ENCODE data around the gene FOXL2. TPM values are rescaled to one million over a fixed set of nuclear protein-coding genes. Genes with fewer than 3 reads are reported as not detected.

FOXL2 gene
- total and polyA plus RNA-seq, 10 of the 15 experiments (the other 5 are each of a cell fraction or from before 2014, with no cell fraction given), result not detected

DNA sequence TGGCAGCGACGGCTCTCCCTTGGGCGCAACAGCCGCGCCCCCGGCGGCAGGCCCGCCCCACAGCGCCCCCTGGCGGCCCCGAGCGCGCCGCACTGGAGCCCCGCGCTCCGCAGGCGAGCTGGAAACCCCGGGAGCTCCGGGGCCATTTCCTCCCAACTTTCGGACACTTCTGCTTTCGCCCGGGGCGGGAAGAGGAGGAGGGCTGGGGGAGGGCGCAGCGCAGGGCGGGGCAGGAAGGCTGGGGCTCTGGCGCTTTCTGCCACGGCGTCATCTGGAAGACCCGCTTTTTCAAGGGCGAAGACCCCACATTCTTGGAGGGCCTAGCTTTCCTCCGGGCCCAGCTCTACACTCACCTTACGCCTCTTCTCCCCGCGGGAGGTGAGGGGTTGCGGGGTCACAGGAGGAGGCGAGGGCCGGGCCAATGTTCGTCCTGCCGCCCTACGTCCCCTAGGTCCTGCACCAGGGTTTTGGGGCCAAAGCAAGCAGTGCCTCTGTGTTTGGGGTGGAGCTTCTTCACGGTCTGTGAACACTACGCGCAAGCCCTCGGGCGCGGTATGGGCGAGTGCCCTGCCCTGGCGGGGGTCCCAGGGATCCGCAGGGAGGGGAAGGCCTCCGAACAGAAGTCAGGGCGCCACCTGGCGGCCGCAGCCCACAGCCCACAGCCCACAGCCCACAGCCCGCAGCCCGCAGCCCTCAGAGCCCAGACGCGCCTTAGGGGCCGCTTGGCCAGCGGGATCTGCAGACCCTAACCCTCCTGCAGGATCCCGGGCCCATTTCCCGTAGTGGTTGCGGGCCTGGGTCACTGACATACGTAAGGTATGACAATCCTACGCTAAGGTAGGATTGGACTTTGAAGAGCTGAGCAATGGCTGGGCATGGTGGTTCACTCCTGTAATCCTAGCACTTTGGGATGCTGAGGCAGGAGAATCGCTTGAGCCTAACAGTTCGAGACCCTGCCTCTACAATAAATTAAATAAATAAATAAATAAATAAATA is 31.1 kb downstream of the FOXL2 start:
- Histone ChIP-seq H3K9me3 (replicated peaks; ENCODE audit: control insufficient read depth, insufficient read depth, low read length) (no peaks in the 10 kb centered on the region), H2AFZ (ENCODE audit: control insufficient read depth, low read depth, low read length) (peak overlapping the region; percentile 93), H3K79me2 (ENCODE audit: control insufficient read depth, insufficient read depth, low read length) (no peaks in the 10 kb centered on the region), H3K4me3 (peak overlapping the region; percentile 85), H3K36me3 (ENCODE audit: control insufficient read depth in 2 of 2, insufficient read depth in 2 of 2, low read length in 1 of 2) (no peaks in the 10 kb centered on the region), H3K27me3 (replicated peaks in 1 of 2; ENCODE audit: control insufficient read depth in 2 of 2, insufficient read depth in 2 of 2, low read length in 1 of 2) (peaks cover 0 to 4% of the 10 kb centered on the region in 2 experiments; a peak in 2 of 4 replicates), H3K27ac (ENCODE audit: control insufficient read depth, insufficient read depth) (peak overlapping the region; percentile 46; the same call in 1 of the 2 replicates), H4K20me1 (ENCODE audit: control insufficient read depth, insufficient read depth) (no peaks in the 10 kb centered on the region), H3K4me1 (ENCODE audit: control insufficient read depth, insufficient read depth, low read length) (peaks cover 3% of the 10 kb centered on the region; the same call in 1 of the 2 replicates), H3K9ac (ENCODE audit: control insufficient read depth, insufficient read depth, low read length) (peak overlapping the region; percentile 51), H3K4me2 (ENCODE audit: control insufficient read depth, insufficient read depth) (peak overlapping the region; percentile 91)
- in situ Hi-C loops (cut with MboI) (loop anchor here (5.0 to 10.0 kb wide), 4 partner anchors 218 to 851 kb away; no protein-coding TSS in a partner anchor), intact Hi-C loops (cut with micrococcal nuclease; ENCODE audit: unreplicated experiment) (loop anchor here (1.0 to 5.0 kb wide), 6 partner anchors 81 to 437 kb away; partner anchors contain the start of genes CEP70 and PIK3CB)
- SMC1A ChIA-PET (ENCODE audit: uncharacterized antibody, unreplicated experiment), result interaction anchor here (0.5 to 7.1 kb wide), 38 partner anchors 9 to 731 kb away, joined by 3 to 132 read pairs (median 5); partner anchors contain the start of genes CEP70 and PIK3CB
- RAD21 ChIA-PET (ENCODE audit: unreplicated experiment), result interaction anchor here (0.6 to 7.7 kb wide), 55 partner anchors 8 to 829 kb away, joined by 3 to 166 read pairs (median 5); partner anchors contain the start of genes CEP70, DBR1, FAIM and PIK3CB
- WGBS (ENCODE audit: insufficient coverage, insufficient replicate concordance, low lambda C conversion rate, missing lambda C conversion rate), result 3% methylated on average over 59 of the region's 68 CpGs
- BruUV-seq (replicated peaks), result no TSS peak
- POLR2A ChIA-PET, result interaction anchor here (0.8 to 2.7 kb wide), 4 partner anchors 219 to 322 kb away, joined by 3 to 15 read pairs (median 6); partner anchors contain the start of gene CEP70
- ATAC-seq, result peak; percentile 97
- peak; percentile 34 for DNase-seq (ENCODE audit: low read depth, low spot score)
- CTCF ChIA-PET, result interaction anchor here (0.6 to 18.6 kb wide), 84 partner anchors 8 to 850 kb away, joined by 3 to 451 read pairs (median 4); partner anchors contain the start of genes CEP70, FAIM and MRPS22
- FAIRE-seq, result no peak
- TF ChIP-seq CHD4 (IDR thresholded peaks at IDR 0.05), result no peak
- no peak for TF ChIP-seq E2F8 (IDR thresholded peaks at IDR 0.05; ENCODE audit: low read depth, partially characterized antibody)
- TF ChIP-seq RELB (IDR thresholded peaks at IDR 0.05; ENCODE audit: low read depth), result 0 out of 2 replicates have a peak, but pooled peaks have one; percentile 19
- TF ChIP-seq KLF5 (IDR thresholded peaks at IDR 0.05; ENCODE audit: partially characterized antibody), result no peak
- 0 out of 2 replicates have a peak, but pooled peaks have one; percentile 17 for TF ChIP-seq CREM (IDR thresholded peaks at IDR 0.05; ENCODE audit: low read depth)
- no peak for TF ChIP-seq NFXL1 (IDR thresholded peaks at IDR 0.05; ENCODE audit: borderline replicate concordance)
- no peak for TF ChIP-seq ESRRA (IDR thresholded peaks at IDR 0.05; ENCODE audit: low read length)
- no peak for TF ChIP-seq FOS (IDR thresholded peaks at IDR 0.05; ENCODE audit: borderline replicate concordance, extremely low read depth, insufficient read length)
- no peak; a peak in 1 of 4 replicates for TF ChIP-seq BHLHE40 (IDR thresholded peaks at IDR 0.05; ENCODE audit: borderline replicate concordance in 1 of 2, low read depth in 2 of 2, low read length in 1 of 2)
- no peak for TF ChIP-seq E4F1 (IDR thresholded peaks at IDR 0.05; ENCODE audit: borderline replicate concordance, partially characterized antibody)
- peak; percentile 36 to 40; a peak in 3 of 4 replicates for TF ChIP-seq IKZF2 (IDR thresholded peaks at IDR 0.05)
- no peak for TF ChIP-seq GABPA (IDR thresholded peaks at IDR 0.05; ENCODE audit: low read depth)
- TF ChIP-seq ATF3 (IDR thresholded peaks at IDR 0.05; ENCODE audit: borderline replicate concordance, extremely low read depth, low read depth, low read length), result no peak
